Measurements from ENCODE around the gene TMEM94. TPM values are rescaled to one million over a fixed set of nuclear protein-coding genes. Genes with fewer than 3 reads are reported as not detected.

The TMEM94 gene
- total and polyA plus RNA-seq, 9 of the 15 experiments (the other 6 are each of a cell fraction or from before 2014, with no cell fraction given) = 0.35 to 48.1 (median 14.4) TPM

DNA sequence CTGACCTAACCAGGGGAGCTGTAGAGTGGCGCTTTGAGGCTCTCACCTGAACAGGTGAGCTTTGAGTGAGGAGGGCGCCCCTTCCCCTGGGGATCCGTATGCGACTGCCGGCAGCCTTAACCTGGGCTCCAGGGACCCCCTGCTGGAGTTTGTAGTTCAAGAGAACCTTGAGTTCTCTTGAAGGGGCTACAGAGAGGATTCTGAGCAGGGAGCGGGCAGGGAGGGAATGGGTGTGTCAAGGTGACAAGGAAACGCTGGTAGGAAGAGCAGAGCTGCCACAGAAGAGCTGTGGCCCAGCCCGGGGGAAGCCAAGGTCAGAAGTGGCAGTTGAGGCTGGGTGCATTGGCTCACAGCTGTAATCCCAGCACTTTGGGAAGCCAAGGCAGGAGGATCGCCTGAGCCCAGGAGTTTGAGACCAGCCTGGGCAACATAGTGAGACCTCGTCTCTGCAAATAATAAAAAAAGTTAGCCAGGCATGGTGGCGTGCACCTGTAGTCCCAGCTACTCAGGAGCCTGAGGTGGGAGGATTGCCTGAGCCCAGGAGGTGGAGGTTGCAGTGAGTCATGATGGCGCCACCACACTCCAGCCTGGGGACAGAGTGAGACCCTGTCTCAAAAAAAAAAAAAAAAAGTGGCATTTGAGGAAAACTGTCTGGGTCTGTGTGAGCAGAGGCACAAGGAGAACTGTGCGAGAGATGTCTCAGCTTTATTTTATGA, 70.3 kb downstream of the TMEM94 start:
- peak; percentile 35 for FAIRE-seq
- Histone ChIP-seq H3K9me1 (ENCODE audit: control insufficient read depth, insufficient read depth, low read length) (no peaks in the 10 kb centered on the region), H3K4me3 (peak overlapping the region; percentile 94), H3K79me2 (ENCODE audit: control insufficient read depth, insufficient read depth, low read length) (peaks cover 8% of the 10 kb centered on the region; the same call in 1 of the 3 replicates), H3K9ac (ENCODE audit: insufficient read depth in 1 of 2, low read depth in 2 of 2, low read length in 2 of 2) (peak overlapping the region; percentile 37 to 97; a peak in 3 of 4 replicates), H3K9me3 (replicated peaks; ENCODE audit: control insufficient read depth, insufficient read depth, low read depth, low read length) (no peaks in the 10 kb centered on the region), H3K4me2 (ENCODE audit: insufficient read depth, low read length) (peak overlapping the region; percentile 74), H2AFZ (ENCODE audit: low read depth, low read length) (peak overlapping the region; percentile 57), H3K27me3 (ENCODE audit: control insufficient read depth in 2 of 2, insufficient read depth in 2 of 2, low read length in 2 of 2) (no peaks in the 10 kb centered on the region), H3K27ac (ENCODE audit: extremely low read depth, low read depth, low read length) (no peak overlapping the region; the same call in 2 of the 3 replicates), H3K36me3 (ENCODE audit: control insufficient read depth, insufficient read depth, low read length) (peaks cover 25% of the 10 kb centered on the region), H4K20me1 (replicated peaks; ENCODE audit: control insufficient read depth, insufficient read depth, low read length) (no peaks in the 10 kb centered on the region; the same call in 1 of the 2 replicates), H3K4me1 (replicated peaks in 1 of 2; ENCODE audit: control insufficient read depth in 2 of 2, insufficient read depth in 2 of 2, low read length in 2 of 2) (peaks cover 12 to 37% of the 10 kb centered on the region in 2 experiments)
- ChIA-PET POLR2A (interaction anchor here (0.6 to 1.9 kb wide), 6 partner anchors 8 to 92 kb away, joined by 3 to 6 read pairs (median 4); no protein-coding TSS in a partner anchor), CTCF (ENCODE audit: low intra/inter-chr PET ratio) (no interaction called here)
- intact Hi-C loops (cut with micrococcal nuclease) (loop anchor here (10.0 kb wide), 1 partner anchor 242 kb away; the partner anchor contains the start of gene SLC25A19), in situ Hi-C loops (cut with MboI) (no loop called here)
- TF ChIP-seq ZNF146 (CRISPR knock-in tag; IDR thresholded peaks at IDR 0.05; ENCODE audit: unreplicated experiment) (no peak), ZNF274 (IDR thresholded peaks at IDR 0.05; ENCODE audit: borderline replicate concordance, low read depth, low read length) (no peak), ZNF561 (CRISPR knock-in tag; conservative IDR thresholded peaks at IDR 0.05) (no peak), TGIF2 (CRISPR knock-in tag; IDR thresholded peaks at IDR 0.05) (no peak), SMARCE1 (IDR thresholded peaks at IDR 0.05) (no peak), PHF20 (IDR thresholded peaks at IDR 0.05; ENCODE audit: partially characterized antibody) (peak; percentile 9)
- TF ChIP-seq, protein P1, sequence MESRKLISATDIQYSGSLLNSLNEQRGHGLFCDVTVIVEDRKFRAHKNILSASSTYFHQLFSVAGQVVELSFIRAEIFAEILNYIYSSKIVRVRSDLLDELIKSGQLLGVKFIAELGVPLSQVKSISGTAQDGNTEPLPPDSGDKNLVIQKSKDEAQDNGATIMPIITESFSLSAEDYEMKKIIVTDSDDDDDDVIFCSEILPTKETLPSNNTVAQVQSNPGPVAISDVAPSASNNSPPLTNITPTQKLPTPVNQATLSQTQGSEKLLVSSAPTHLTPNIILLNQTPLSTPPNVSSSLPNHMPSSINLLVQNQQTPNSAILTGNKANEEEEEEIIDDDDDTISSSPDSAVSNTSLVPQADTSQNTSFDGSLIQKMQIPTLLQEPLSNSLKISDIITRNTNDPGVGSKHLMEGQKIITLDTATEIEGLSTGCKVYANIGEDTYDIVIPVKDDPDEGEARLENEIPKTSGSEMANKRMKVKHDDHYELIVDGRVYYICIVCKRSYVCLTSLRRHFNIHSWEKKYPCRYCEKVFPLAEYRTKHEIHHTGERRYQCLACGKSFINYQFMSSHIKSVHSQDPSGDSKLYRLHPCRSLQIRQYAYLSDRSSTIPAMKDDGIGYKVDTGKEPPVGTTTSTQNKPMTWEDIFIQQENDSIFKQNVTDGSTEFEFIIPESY (CRISPR knock-in tag; IDR thresholded peaks at IDR 0.05) = peak; percentile 29; the same call in 1 of the 2 replicates
- BruUV-seq (replicated peaks) = TSS peak; percentile 36
- no peak for DNase-seq (ENCODE audit: extremely low read depth in 1 of 4, low spot score in 3 of 4)
- WGBS (ENCODE audit: insufficient coverage, low coverage, missing lambda C conversion rate) = 47% methylated on average over 12 of the region's 13 CpGs
- no peak for ATAC-seq
